Stomach (tissue), 4 donors: ENCODE results near the gene NKG7.
"Not testable (repeated sequence)": the region's sequence is repeated elsewhere in the genome, so short reads cannot be mapped to it uniquely, and the experiment has no call there.

Source experiments
- EP300 ChIP-seq: sonication (generic); formaldehyde crosslinking; IDR thresholded peaks from one replicate; pipeline ENCODE4 v1.6.1; 2017; ENCODE audit warnings: antibody characterized with exemption
- POLR2A ChIP-seq, 4 donors: fragments of 450-650 bp; IDR thresholded peaks; one replicate each; pipeline ENCODE4 v1.6.1; 2016; ENCODE audit warnings: antibody characterized with exemption in 4 of 4, control low read depth in 2 of 4, mild to moderate bottlenecking in 1 of 4, moderate library complexity in 1 of 4
- POLR2AphosphoS5 ChIP-seq, 3 donors: sonication (generic); formaldehyde crosslinking; IDR thresholded peaks; one replicate each; pipeline ENCODE4 v1.6.1; 2016; ENCODE audit warnings: antibody characterized with exemption in 3 of 3
- TF ChIP-seq, protein P1 (sequence below), 7 experiments: fragments of 450-650 bp in 4 of 7; fragments of 200-600 bp in 3 of 7; sonication (generic) in 3 of 7; IDR thresholded peaks; one replicate each; pipeline ENCODE4 v1.5.1; 2016 to 2019; ENCODE audit warnings: antibody characterized with exemption in 7 of 7, control low read depth in 2 of 7, mild to moderate bottlenecking in 1 of 7

DNA sequence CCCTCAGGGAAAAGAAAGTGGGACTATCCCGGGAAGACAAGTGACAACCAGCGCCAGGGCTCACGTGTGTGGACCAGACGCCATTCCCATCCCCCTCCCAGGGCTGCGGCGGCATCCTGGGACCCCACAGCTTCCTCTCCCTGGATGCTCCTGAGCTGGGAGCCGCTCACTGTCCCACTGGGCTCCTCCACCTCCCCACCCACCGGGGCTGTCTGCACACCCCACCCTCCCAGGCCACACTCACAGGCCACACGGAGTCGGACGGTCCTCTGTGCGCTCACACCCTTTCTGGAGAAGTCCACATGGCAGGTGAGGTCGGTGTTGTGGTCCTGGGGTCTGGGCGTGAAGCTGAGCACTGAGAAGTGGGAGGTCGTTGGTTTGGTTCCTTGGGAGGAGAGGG is 44.0 kb upstream of the NKG7 start:
- TF ChIP-seq, protein P1, sequence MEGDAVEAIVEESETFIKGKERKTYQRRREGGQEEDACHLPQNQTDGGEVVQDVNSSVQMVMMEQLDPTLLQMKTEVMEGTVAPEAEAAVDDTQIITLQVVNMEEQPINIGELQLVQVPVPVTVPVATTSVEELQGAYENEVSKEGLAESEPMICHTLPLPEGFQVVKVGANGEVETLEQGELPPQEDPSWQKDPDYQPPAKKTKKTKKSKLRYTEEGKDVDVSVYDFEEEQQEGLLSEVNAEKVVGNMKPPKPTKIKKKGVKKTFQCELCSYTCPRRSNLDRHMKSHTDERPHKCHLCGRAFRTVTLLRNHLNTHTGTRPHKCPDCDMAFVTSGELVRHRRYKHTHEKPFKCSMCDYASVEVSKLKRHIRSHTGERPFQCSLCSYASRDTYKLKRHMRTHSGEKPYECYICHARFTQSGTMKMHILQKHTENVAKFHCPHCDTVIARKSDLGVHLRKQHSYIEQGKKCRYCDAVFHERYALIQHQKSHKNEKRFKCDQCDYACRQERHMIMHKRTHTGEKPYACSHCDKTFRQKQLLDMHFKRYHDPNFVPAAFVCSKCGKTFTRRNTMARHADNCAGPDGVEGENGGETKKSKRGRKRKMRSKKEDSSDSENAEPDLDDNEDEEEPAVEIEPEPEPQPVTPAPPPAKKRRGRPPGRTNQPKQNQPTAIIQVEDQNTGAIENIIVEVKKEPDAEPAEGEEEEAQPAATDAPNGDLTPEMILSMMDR (IDR thresholded peaks at IDR 0.05), result not testable (repeated sequence)
- TF ChIP-seq POLR2AphosphoS5 (IDR thresholded peaks at IDR 0.05); POLR2A (IDR thresholded peaks at IDR 0.05); EP300: not testable (repeated sequence)
